ENCODE data around the gene C2orf69. TPM values are rescaled to one million over a fixed set of nuclear protein-coding genes. Genes with fewer than 3 reads are reported as not detected.

The C2orf69 gene
- 10 to 100 TPM; 14.7 to 15.6 TPM for total RNA-seq

GRCh38 chr2:199911052-199911876 is at the start of gene C2orf69:
C2orf69 (plus strand) TSS chr2:199911293; CDS start chr2:199911439, 146 bp downstream.

GRCh38 chr2:199955339-199956061 is 44.4 kb downstream of the C2orf69 start, which contains the start of the genes MAIP1 and TYW5:
MAIP1 (plus strand) TSS chr2:199955582; CDS start chr2:199955799, 217 bp downstream.
TYW5 (minus strand) TSS chr2:199955491; CDS start chr2:199955470, 21 bp downstream.

Other genes starting within 250 kb of the C2orf69 start
- 1 to 10 TPM; 1.4 to 2.4 TPM for gene FTCDNL1, start 60.1 kb upstream of the C2orf69 start, total RNA-seq
- 1 to 10 TPM; 7.6 to 8.1 TPM for gene TYW5, start 44.2 kb downstream of the C2orf69 start, total RNA-seq
- 10 to 100 TPM; 12.6 to 16.7 TPM for gene MAIP1, start 44.3 kb downstream of the C2orf69 start, total RNA-seq

Data from activated naive CD4-positive, alpha-beta T cell treated with anti-CD3 and anti-CD28 coated beads, Interleukin-2, amount 10 ng/mL, durations not matched to agents 5 hours and 36 hours (primary cell).